Measurements from ENCODE around the gene PIP5K1C.
A peak's percentile ranks its signal among the peaks of the same experiment; 100 is the strongest.

PIP5K1C gene

GRCh38 chr19:3700242-3701032 lies at the start of gene PIP5K1C:
PIP5K1C (minus strand) TSS chr19:3700468; CDS start chr19:3700390, 78 bp downstream.
- DNase-seq: peak; percentile 44

DNA sequence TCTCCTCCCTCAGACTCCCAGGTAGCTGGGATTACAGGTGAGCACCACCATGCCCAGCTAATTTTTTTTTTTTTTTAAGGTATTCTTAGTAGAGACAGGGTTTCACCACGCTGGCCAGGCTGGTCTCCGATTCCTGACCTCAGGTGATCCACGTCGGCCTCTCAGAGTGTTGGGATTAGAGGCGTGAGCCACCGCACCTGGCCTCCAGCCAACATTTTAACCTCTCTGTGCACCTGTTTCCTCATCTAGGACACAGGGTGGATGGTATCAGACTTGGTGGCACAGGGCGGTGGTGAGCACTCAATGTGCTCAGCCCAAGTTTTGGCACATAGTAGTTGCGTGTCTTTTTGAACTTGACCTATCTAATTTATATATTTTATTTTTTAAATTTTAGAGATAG lies 48.7 kb upstream of the PIP5K1C start:
- DNase-seq: no peak

- DNase-seq: no peak
Observed at GRCh38 chr19:3746371-3747056, 46.2 kb upstream of the PIP5K1C start.

DNA sequence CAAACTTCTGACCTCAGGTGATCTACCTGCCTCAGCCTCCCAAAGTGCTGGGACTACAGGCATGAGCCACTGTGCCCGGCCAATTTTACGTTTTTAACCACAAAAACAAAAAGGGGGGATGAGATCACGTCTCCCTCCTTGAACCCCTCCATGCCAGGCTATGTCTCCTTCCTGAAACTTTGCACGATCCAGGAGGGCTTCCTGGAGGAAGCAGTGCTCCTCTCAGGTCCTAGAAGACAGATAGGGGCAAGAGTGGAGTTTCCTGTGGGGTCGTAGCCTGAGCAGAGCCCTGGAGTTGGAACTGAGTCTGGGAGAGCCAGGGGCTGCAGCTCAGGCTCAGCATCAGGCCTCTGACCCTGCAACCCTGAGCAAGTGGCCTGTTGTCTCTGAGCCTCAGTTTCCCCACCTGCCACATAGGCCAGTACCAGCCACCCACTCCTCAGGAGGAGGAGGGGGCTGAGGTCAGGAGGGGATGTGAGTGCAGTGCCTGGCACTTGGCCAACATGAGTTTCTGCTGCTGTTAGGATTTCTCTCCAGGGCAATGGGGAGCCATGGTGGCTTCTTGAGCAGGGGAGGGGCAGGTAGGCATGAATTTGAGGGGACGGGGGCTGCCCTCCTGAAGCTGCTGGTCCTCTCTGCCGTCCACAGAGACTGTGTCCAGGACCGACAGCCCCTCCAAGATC lies 45.2 kb upstream of the PIP5K1C start:
- DNase-seq: no peak

DNA sequence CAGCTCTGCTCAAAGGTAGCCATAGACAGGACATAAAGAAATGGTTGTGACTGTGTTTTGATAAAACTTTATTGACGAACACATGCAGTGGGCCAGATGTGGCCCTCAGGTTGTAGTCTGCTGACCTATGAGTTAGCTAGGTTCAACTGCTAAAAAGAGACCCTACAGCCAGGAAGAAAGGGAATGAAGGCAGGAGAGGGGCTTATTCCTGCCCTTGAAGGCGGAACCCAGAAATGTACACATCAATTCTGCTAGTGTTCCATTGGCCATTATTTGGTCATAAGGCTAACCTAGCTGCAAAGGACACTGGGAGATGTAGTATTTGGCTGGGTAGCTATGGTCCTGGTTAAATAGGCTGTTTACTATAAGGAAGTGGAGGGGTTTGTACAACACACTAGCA lies 43.2 kb upstream of the PIP5K1C start:
- no peak for DNase-seq

DNA sequence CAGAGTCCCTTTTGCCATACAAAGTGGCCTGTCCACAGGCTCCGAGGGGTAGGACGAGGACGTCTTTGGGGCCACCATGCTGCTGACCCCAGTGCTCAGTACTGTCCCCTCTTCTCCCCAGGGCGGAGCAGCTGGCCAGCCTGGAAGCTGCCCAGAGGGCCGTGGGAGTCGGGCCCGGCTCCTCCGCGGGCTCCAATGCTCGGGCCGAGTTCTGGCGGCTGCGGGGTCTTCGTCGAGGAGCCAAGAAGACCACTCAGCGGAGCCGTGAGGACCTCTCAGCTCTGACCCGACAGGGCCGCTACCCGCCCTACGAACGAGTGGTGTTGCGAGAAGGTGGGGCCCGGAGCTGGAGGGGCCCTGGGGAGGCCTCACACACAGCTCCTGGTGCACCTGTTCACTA lies 40.2 kb upstream of the PIP5K1C start:
- no peak for DNase-seq

GRCh38 chr19:3738477-3739220 lies 38.4 kb upstream of the PIP5K1C start:
- no peak for DNase-seq

GRCh38 chr19:3737487-3738205 lies 37.4 kb upstream of the PIP5K1C start:
- no peak for DNase-seq

DNA sequence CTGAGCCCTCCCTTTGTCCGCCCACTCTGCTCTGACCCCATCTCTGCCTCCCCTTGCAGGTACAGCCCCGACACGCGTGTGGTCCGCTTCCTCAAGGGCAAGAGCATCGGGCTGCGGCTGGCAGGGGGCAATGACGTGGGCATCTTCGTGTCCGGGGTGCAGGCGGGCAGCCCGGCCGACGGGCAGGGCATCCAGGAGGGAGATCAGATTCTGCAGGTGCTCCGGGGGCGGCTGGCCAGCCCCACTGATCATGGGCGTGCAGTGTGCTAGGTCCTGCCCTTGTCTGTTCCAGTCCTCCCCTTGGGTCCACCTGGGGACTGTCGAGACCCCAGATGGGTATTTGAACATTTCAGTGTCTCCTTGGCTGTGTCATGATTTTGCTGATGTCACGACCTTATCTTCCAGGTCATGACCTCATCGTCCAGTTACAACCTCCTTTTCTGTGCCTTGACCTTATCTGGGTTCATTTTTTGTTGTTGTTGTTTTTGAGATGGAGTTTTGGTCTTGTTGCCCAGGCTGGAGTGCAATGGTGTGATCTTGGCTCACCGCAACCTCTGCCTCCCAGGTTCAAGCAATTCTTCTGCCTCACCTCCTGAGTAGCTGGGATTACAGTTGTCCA lies 35.9 kb upstream of the PIP5K1C start:
- DNase-seq: no peak

DNA sequence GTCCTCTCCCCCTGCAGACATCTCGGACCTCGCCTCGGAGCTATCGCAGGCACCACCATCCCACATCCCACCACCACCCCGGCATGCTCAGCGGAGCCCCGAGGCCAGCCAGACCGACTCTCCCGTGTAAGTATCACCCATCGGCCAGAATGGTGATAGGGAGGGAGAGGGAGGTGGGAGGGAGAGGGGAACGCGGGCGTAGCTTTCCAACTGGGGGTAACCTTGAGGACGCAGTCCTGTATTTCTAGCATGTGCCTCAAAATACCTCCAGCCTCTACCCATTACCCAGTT lies 34.0 kb upstream of the PIP5K1C start:
- no peak for DNase-seq

GRCh38 chr19:3733549-3734309 lies 33.5 kb upstream of the PIP5K1C start:
- no peak for DNase-seq

GRCh38 chr19:3732108-3732507 lies 31.8 kb upstream of the PIP5K1C start:
- no peak for DNase-seq

- no peak for DNase-seq
Observed at GRCh38 chr19:3730457-3730958, 30.2 kb upstream of the PIP5K1C start.

GRCh38 chr19:3725640-3726310 lies 25.5 kb upstream of the PIP5K1C start:
- no peak for DNase-seq

DNA sequence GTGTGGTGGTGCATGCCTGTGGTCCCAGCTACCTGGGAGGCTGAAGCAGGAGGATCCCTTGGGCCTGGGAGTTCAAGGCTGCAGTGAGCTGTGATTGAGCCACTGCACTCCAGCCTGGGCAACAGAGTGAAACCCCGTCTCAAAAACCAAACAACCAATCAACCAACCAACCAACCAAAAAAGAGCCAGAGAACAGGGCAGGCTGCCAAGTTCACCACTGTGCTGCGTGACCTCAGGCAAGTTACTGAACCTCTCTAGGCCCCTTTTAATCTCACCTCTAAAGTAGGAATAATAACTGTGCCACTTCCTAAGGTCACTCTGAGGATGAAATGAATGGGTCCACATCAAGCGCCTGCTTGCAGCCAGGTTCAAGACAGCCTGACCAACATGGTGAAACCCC lies 24.9 kb upstream of the PIP5K1C start:
- no peak for DNase-seq

GRCh38 chr19:3723883-3724282 lies 23.6 kb upstream of the PIP5K1C start:
- no peak for DNase-seq

DNA sequence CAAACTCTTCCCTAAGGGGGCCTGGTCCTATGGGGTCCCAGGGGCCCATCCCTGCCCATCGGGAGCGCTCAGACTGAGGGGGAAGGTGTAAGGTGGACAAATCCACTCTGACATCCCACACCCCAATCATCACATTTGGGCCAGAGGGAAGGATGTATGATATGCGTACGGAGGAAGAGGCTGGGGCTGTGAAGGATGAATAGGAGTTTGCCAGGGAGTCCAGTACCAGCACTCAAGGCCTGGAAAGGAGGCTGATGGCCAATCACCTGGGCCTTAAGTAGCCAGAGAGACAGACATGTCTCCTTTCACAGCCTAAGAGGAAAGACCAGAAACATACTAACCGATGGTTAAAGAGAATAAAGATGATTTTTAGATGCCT lies 22.8 kb upstream of the PIP5K1C start:
- no peak for DNase-seq

GRCh38 chr19:3722443-3723109 lies 22.3 kb upstream of the PIP5K1C start:
- DNase-seq: no peak

DNA sequence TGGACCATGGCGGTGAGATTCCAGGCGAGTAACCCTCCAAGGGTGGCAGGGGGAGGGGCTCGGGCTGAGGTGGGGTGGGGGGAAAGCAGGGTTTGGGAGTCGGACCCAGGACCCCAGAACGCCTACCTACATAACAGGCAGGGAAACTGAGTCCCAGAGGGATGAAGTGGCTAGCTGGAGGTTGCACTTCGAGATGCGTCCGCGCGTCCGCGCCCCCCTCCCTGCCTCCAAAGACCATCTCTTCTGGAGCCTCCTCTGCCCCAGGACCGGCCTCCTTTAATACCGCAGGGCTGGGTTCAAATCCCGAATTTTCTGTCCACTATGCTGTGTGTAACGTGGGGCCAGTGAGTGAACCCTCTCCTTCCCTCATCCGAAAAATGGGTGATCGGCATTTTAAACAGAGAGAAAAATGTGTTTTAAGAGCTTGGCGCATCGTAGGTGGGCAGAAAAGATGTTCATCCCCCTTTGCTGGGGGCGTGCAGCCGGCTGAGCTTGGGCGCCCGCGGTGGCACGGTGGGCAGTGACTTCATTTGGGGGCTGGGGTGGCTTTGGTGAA lies 21.7 kb upstream of the PIP5K1C start:
- no peak for DNase-seq

Measured in DMS79 (cell line).